GM18526 (cell line): ENCODE results near the gene NFATC2.

Source experiments
- POLR2A ChIP-seq: IDR thresholded peaks from 3 replicates; pipeline ENCODE4 v1.6.1; 2011; ENCODE audit not compliant: insufficient read length; ENCODE audit errors: extremely low read depth

The NFATC2 gene

DNA sequence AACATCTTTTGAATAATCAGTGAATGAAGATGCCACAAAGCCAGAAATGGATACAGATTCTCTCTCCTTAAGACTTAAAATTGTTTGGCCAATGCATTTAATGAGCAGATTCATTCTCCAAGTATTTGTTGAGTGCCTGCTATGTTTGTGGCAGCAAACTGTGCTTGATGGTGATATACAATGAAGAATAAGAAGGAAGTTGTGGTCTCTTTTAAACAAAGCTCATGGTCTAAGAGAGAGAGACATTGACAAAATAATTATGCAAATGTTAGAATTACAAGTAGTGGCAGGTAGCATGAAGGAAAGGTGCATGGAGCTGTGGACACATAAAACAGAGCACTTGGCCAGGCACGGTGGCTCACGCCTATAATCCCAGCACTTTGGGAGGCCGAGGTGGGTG, 28.3 kb downstream of the NFATC2 start:
- no peak for TF ChIP-seq POLR2A

- TF ChIP-seq POLR2A, result no peak
Measured at GRCh38 chr20:51513545-51513944, 29.0 kb downstream of the NFATC2 start.

- TF ChIP-seq POLR2A, result no peak
Measured at GRCh38 chr20:51512645-51513044, 29.9 kb downstream of the NFATC2 start.

GRCh38 chr20:51511861-51512619, 30.5 kb downstream of the NFATC2 start:
- TF ChIP-seq POLR2A, result no peak

DNA sequence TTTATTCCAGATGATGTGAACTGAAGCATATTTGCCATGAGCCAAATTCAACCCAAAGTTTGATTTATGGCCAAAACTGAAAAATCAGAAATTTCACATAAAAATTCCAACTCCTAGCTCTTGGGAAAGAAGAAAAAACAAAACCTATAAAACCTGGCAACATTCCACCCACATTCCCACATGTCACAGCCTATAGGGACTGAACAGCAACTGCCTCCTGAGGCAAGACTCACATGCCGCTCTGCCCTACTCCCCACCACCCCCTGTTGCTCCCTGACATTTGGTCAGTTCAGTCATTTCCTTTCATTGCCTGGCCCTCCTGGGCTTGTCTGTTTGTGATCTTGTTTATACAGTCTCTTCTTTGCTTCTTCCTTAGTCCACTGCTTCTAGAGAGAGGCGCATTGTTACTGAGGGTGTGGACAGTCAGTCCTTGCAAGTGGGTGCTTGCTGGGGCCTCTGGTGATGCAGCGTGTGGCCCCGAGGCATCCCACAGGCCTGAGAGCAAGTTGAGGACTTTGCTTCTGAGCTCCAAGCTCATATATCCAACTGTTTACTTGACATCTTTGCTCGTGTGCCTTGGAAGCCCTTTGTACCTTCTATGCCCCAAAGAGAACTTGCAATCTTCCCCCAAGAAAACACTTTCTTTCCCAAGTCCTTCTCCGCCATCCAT, 31.4 kb downstream of the NFATC2 start:
- TF ChIP-seq POLR2A, result no peak

- TF ChIP-seq POLR2A, result no peak
Measured at GRCh38 chr20:51510169-51510568, 32.4 kb downstream of the NFATC2 start.

GRCh38 chr20:51509208-51509607, 33.3 kb downstream of the NFATC2 start:
- TF ChIP-seq POLR2A, result no peak

DNA sequence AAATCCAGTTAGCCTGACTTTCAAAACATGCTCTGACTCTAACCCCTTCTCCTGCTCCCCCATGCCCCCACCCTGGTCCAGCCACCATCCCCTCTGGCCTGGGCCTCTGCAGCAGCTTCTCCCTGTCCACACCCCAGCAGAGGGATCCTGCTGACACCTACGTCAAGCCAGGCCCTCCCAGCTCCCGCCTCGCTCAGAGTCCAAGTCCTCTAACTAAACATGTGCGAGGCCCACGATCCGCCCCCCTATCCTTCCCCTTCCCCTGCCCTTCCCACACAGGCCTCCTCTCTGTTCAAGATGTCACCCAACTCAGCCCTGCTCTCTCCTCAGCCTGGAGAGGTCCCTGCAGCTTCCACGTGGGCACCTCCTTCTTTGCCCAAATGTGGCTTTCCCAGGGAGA, 33.7 kb downstream of the NFATC2 start:
- no peak for TF ChIP-seq POLR2A

GRCh38 chr20:51508158-51508557, 34.4 kb downstream of the NFATC2 start:
- TF ChIP-seq POLR2A, result no peak

- no peak for TF ChIP-seq POLR2A
Measured at GRCh38 chr20:51507216-51508036, 35.1 kb downstream of the NFATC2 start.

- TF ChIP-seq POLR2A, result no peak
Measured at GRCh38 chr20:51506527-51507215, 35.8 kb downstream of the NFATC2 start.

DNA sequence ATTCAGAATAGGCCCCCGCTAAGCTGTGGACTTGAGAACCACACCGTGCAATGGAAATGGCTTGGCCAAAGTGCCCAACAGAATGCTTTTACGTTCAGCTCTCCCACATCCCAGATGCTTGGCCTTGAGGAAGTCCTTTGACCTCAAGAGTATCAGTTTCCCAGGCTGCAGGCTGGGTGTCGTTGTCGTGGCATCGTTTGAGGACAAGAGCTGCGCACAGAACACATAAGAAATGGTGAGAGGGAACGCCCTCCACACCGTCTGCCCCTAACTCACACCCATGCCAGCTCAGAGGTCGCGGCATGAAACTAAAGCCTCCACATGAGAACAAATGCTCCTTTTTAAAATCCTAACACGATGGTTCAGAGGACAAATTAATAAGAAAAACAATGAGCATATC, 37.0 kb downstream of the NFATC2 start:
- TF ChIP-seq POLR2A, result no peak

GRCh38 chr20:51503376-51503775, 39.1 kb downstream of the NFATC2 start:
- no peak for TF ChIP-seq POLR2A

GRCh38 chr20:51500936-51501335, 41.6 kb downstream of the NFATC2 start:
- TF ChIP-seq POLR2A, result no peak

DNA sequence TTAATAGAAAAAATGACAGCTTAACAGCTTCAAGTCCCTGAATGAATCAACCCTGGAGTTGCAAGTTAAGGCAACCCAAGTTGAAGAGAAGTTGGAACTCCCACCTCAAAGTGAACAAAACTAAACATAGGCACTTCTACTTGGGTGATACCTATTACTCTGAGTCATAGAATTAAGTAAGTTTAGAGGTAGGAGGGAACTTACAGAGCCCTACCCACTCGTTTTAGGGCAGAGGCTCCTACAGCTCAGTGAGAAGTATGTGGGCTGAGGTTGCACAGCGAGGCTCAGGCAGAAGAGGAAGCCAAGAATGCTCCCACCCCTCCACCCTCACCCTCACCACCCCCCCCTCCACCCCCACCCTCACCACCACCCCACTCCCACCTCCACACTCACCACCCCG, 42.2 kb downstream of the NFATC2 start:
- no peak for TF ChIP-seq POLR2A

GRCh38 chr20:51498765-51499540, 43.6 kb downstream of the NFATC2 start:
- no peak for TF ChIP-seq POLR2A
